Measurements from ENCODE around the gene TCHP. TPM values are rescaled to one million over a fixed set of nuclear protein-coding genes. Genes with fewer than 3 reads are reported as not detected.

Gene TCHP
- polyA plus RNA-seq, 1 experiment = 9.1 TPM

GRCh38 chr12:109938947-109939346 lies 38.9 kb downstream of the TCHP start:
- Histone ChIP-seq H3K36me3 (ENCODE audit: control insufficient read depth, insufficient read depth, low read length) (peaks cover 13% of the 10 kb centered on the region), H3K27me3 (ENCODE audit: control insufficient read depth, insufficient read depth, low read length) (no peaks in the 10 kb centered on the region), H3K4me3 (ENCODE audit: low read depth, low read length) (no peak overlapping the region)
- CTCF ChIA-PET = interaction anchor here (0.6 to 1.9 kb wide), 3 partner anchors 13 to 18 kb away, joined by 3 to 4 read pairs (median 3); no protein-coding TSS in a partner anchor
- no peak for DNase-seq (ENCODE audit: low read depth)
- no peak for TF ChIP-seq CTCF (IDR thresholded peaks at IDR 0.05; ENCODE audit: insufficient read depth, low read depth, low read length)
- POLR2A ChIA-PET = no interaction called here

- no peak overlapping the region for H3K4me3 ChIP-seq (ENCODE audit: low read depth, low read length)
- no peak for TF ChIP-seq CTCF (IDR thresholded peaks at IDR 0.05; ENCODE audit: insufficient read depth, low read depth, low read length)
- no peaks in the 10 kb centered on the region for H3K27me3 ChIP-seq (ENCODE audit: control insufficient read depth, insufficient read depth, low read length)
- ChIA-PET CTCF (interaction anchor here (0.6 to 1.9 kb wide), 4 partner anchors 10 to 14 kb away, joined by 3 to 5 read pairs (median 4); no protein-coding TSS in a partner anchor), POLR2A (no interaction called here)
- peaks cover 13% of the 10 kb centered on the region for H3K36me3 ChIP-seq (ENCODE audit: control insufficient read depth, insufficient read depth, low read length)
- DNase-seq (ENCODE audit: low read depth) = no peak
Observed at GRCh38 chr12:109939504-109939903, 39.4 kb downstream of the TCHP start.

GRCh38 chr12:109940339-109940923 lies 40.4 kb downstream of the TCHP start:
- Histone ChIP-seq H3K4me3 (ENCODE audit: low read depth, low read length) (no peak overlapping the region), H3K36me3 (ENCODE audit: control insufficient read depth, insufficient read depth, low read length) (peaks cover 16% of the 10 kb centered on the region), H3K27me3 (ENCODE audit: control insufficient read depth, insufficient read depth, low read length) (no peaks in the 10 kb centered on the region)
- ChIA-PET POLR2A (no interaction called here), CTCF (interaction anchor here (1.1 to 2.0 kb wide), 7 partner anchors 9 to 87 kb away, joined by 3 to 5 read pairs (median 4); partner anchors contain the start of gene TCHP)
- no peak for TF ChIP-seq CTCF (IDR thresholded peaks at IDR 0.05; ENCODE audit: insufficient read depth, low read depth, low read length)
- DNase-seq (ENCODE audit: low read depth) = no peak

GRCh38 chr12:109943811-109944210 lies 43.7 kb downstream of the TCHP start:
- no peak for DNase-seq (ENCODE audit: low read depth)
- H3K4me3 ChIP-seq (ENCODE audit: low read depth, low read length) = no peak overlapping the region
- ChIA-PET POLR2A (no interaction called here), CTCF (no interaction called here)
- H3K27me3 ChIP-seq (ENCODE audit: control insufficient read depth, insufficient read depth, low read length) = no peaks in the 10 kb centered on the region
- H3K36me3 ChIP-seq (ENCODE audit: control insufficient read depth, insufficient read depth, low read length) = peaks cover 3% of the 10 kb centered on the region; the same call in 1 of the 2 replicates
- TF ChIP-seq CTCF (IDR thresholded peaks at IDR 0.05; ENCODE audit: insufficient read depth, low read depth, low read length) = no peak

- DNase-seq (ENCODE audit: low read depth) = no peak
- Histone ChIP-seq H3K36me3 (ENCODE audit: control insufficient read depth, insufficient read depth, low read length) (peaks cover 3% of the 10 kb centered on the region; the same call in 1 of the 2 replicates), H3K4me3 (ENCODE audit: low read depth, low read length) (no peak overlapping the region), H3K27me3 (ENCODE audit: control insufficient read depth, insufficient read depth, low read length) (no peaks in the 10 kb centered on the region)
- ChIA-PET POLR2A (no interaction called here), CTCF (no interaction called here)
- TF ChIP-seq CTCF (IDR thresholded peaks at IDR 0.05; ENCODE audit: insufficient read depth, low read depth, low read length) = no peak
Observed at GRCh38 chr12:109944561-109945359, 44.7 kb downstream of the TCHP start.

Data from BJ (cell line).